IPS DF 6.9 (cell line): ENCODE results near the gene CORO1A.
"Not testable (repeated sequence)": the region's sequence is repeated elsewhere in the genome, so short reads cannot be mapped to it uniquely, and the experiment has no call there.

Source experiments
- DNase-seq: peaks from one replicate; pipeline ENCODE4 v3.0.0-alpha.2; 2013; ENCODE audit warnings: low read depth, low spot score
- H3K27ac ChIP-seq: one replicate; pipeline ENCODE4 v1.5.1; 2013; ENCODE audit warnings: low read length, control low read depth
- H3K27me3 ChIP-seq: 2 replicates; pipeline ENCODE4 v1.6.1; 2013; ENCODE audit warnings: mild to moderate bottlenecking, low read length; ENCODE audit not compliant: control insufficient read depth, insufficient read depth
- H3K36me3 ChIP-seq: 2 replicates; pipeline ENCODE4 v1.6.1; 2013; ENCODE audit warnings: low read length; ENCODE audit not compliant: control insufficient read depth, insufficient read depth
- H3K4me1 ChIP-seq: 2 replicates; pipeline ENCODE4 v1.6.1; 2013; ENCODE audit warnings: low read length; ENCODE audit not compliant: control insufficient read depth, insufficient read depth
- H3K4me3 ChIP-seq: 2 replicates; pipeline ENCODE4 v1.5.1; 2013; ENCODE audit warnings: mild to moderate bottlenecking, low read length
- H3K9me3 ChIP-seq: 2 replicates; pipeline ENCODE4 v1.6.1; 2013; ENCODE audit warnings: low read length, inconsistent platforms; ENCODE audit not compliant: control insufficient read depth, insufficient read depth
- WGBS: extraction: QIAGEN DNeasy Blood & Tissue Kit; methylation state at CpG from one replicate; pipeline ENCODE4 v1.1.7; 2013; ENCODE audit warnings: mixed read lengths, missing lambda C conversion rate; ENCODE audit not compliant: insufficient read length, insufficient coverage; 5-methylcytosine and 5-hydroxymethylcytosine counted together

The CORO1A gene

GRCh38 chr16:30170145-30170544, 13.3 kb upstream of the CORO1A start:
- H3K36me3 ChIP-seq, H3K27ac ChIP-seq: not testable (repeated sequence)
- WGBS, result no CpG with 5 or more reads among the region's 31 CpGs

GRCh38 chr16:30173054-30173453, 10.3 kb upstream of the CORO1A start:
- DNase-seq, result no peak
- no peaks in the 10 kb centered on the region for H3K9me3 ChIP-seq
- no CpG with 5 or more reads among the region's 7 CpGs for WGBS

More at GRCh38 chr16:30170145-30170544, 13.3 kb upstream of the CORO1A start:
- not testable (repeated sequence) for DNase-seq, H3K4me1 ChIP-seq, H3K9me3 ChIP-seq, H3K4me3 ChIP-seq, H3K27me3 ChIP-seq

GRCh38 chr16:30176876-30177275, 6.5 kb upstream of the CORO1A start:
- H3K27me3 ChIP-seq, H3K27ac ChIP-seq, H3K4me3 ChIP-seq, DNase-seq, H3K36me3 ChIP-seq, H3K9me3 ChIP-seq, H3K4me1 ChIP-seq: not testable (repeated sequence)
- WGBS, result no CpG with 5 or more reads among the region's 6 CpGs

More at GRCh38 chr16:30173054-30173453, 10.3 kb upstream of the CORO1A start:
- no peak overlapping the region for H3K27ac ChIP-seq
- H3K27me3 ChIP-seq, result no peaks in the 10 kb centered on the region
- no peaks in the 10 kb centered on the region for H3K36me3 ChIP-seq
- no peaks in the 10 kb centered on the region for H3K4me1 ChIP-seq
- no peak overlapping the region for H3K4me3 ChIP-seq

GRCh38 chr16:30179195-30179594, 4.2 kb upstream of the CORO1A start:
- no peak overlapping the region for H3K4me3 ChIP-seq
- WGBS, result no CpG with 5 or more reads among the region's 4 CpGs
- no peak for DNase-seq
- no peaks in the 10 kb centered on the region for H3K36me3 ChIP-seq
- H3K9me3 ChIP-seq, result no peaks in the 10 kb centered on the region
- no peak overlapping the region for H3K27ac ChIP-seq
- no peaks in the 10 kb centered on the region for H3K4me1 ChIP-seq
- H3K27me3 ChIP-seq, result no peaks in the 10 kb centered on the region

- no peaks in the 10 kb centered on the region for H3K27me3 ChIP-seq
- no peaks in the 10 kb centered on the region for H3K36me3 ChIP-seq
- DNase-seq, result no peak
- no peak overlapping the region for H3K27ac ChIP-seq
- H3K4me3 ChIP-seq, result no peak overlapping the region
- no peaks in the 10 kb centered on the region for H3K4me1 ChIP-seq
- no CpG with 5 or more reads among the region's 9 CpGs for WGBS
- no peaks in the 10 kb centered on the region for H3K9me3 ChIP-seq
Measured at GRCh38 chr16:30179931-30180330, 3.5 kb upstream of the CORO1A start.

- Histone ChIP-seq H3K27me3 (no peaks in the 10 kb centered on the region), H3K9me3 (no peaks in the 10 kb centered on the region), H3K36me3 (no peaks in the 10 kb centered on the region), H3K4me1 (no peaks in the 10 kb centered on the region), H3K27ac (no peak overlapping the region), H3K4me3 (no peak overlapping the region)
- WGBS, result no CpG with 5 or more reads among the region's 3 CpGs
- DNase-seq, result no peak
Measured at GRCh38 chr16:30180741-30181140, 2.7 kb upstream of the CORO1A start.

DNA sequence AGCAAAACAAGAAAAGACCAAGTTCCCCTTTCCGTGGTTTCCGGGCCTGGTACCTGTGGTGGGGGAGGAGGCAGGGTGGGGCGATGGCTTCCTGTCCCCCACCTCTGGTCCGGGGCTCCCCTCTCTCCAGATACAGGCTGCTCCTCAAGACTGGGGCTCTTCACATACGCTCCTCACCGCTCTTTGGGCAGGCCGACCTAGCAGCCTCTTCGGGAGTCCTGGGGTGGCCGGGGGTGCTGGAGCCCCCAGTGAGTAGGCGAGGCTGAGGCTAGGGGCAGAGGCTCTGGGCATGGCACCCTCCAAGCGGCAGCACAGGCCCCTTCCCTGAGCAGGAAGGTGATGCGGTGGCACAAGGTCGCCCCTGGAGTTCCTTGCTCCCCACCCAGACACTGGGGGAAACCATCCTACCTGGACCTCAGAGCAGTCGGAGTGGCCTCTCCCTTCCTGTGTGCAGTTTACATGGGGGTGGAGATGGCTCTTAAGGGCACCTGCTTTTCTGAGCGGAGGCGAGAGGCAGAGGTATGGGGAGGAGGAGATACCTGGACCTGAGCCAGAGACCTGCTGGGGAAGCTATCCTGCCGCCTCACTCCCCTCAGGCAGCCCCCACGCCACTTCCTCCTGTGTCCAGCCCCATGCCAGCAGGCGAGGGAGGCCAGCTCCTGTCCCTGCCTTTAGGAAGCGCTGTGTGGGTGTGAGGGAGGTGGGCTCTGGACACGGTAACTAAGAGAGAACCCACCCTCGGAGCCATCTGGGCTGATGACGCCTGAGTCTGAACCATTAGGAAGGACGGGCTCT, 891 bp downstream of the CORO1A start:
- Histone ChIP-seq H3K27me3 (no peaks in the 10 kb centered on the region), H3K27ac (no peak overlapping the region), H3K9me3 (no peaks in the 10 kb centered on the region), H3K36me3 (no peaks in the 10 kb centered on the region), H3K4me1 (no peaks in the 10 kb centered on the region), H3K4me3 (no peak overlapping the region; the same call in 1 of the 2 replicates)
- no CpG with 5 or more reads among the region's 24 CpGs for WGBS
- no peak for DNase-seq

DNA sequence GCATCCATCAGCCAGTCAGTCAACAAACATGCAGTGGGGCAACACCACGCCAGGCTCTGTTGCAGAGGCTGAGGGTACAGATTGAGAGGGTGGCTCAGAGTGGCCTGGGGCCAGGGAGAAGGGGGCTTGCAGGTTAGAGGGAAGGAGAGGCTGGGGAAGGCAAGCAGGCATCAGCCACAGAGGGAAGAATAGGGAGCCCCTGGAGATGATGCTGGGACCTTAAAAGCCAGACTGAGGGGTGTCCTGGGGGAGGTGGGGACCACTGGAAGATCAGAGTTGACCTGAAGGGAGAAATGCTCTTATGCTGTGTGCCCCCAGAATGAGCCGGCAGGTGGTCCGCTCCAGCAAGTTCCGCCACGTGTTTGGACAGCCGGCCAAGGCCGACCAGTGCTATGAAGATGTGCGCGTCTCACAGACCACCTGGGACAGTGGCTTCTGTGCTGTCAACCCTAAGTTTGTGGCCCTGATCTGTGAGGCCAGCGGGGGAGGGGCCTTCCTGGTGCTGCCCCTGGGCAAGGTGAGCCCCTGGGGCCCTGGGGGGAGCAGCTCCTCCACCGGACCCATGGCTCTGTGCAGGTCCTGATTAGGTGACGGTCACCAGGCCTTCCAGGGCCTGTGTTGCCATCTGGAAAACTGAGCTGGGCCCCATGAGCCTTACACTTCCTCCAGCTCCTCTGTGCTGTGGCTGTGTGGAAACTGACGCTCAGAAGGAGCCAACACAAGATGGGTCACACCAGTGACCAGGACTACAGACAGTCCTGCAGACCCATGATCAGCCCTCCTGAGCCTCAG, 1.7 kb downstream of the CORO1A start:
- Histone ChIP-seq H3K27me3 (no peaks in the 10 kb centered on the region), H3K27ac (no peak overlapping the region), H3K4me3 (no peak overlapping the region), H3K4me1 (no peaks in the 10 kb centered on the region), H3K9me3 (no peaks in the 10 kb centered on the region), H3K36me3 (no peaks in the 10 kb centered on the region)
- no CpG with 5 or more reads among the region's 13 CpGs for WGBS
- no peak for DNase-seq

- no peak overlapping the region for H3K4me3 ChIP-seq
- no peak overlapping the region for H3K27ac ChIP-seq
- no peak for DNase-seq
- H3K36me3 ChIP-seq, result no peaks in the 10 kb centered on the region
- no CpG with 5 or more reads among the region's 15 CpGs for WGBS
- H3K4me1 ChIP-seq, result no peaks in the 10 kb centered on the region
- H3K27me3 ChIP-seq, result no peaks in the 10 kb centered on the region
- H3K9me3 ChIP-seq, result no peaks in the 10 kb centered on the region
Measured at GRCh38 chr16:30185683-30186421, 2.5 kb downstream of the CORO1A start.

- no peak overlapping the region for H3K4me3 ChIP-seq
- H3K4me1 ChIP-seq, result no peaks in the 10 kb centered on the region
- WGBS, result no CpG with 5 or more reads among the region's 9 CpGs
- no peaks in the 10 kb centered on the region for H3K9me3 ChIP-seq
- H3K27ac ChIP-seq, result no peak overlapping the region
- no peaks in the 10 kb centered on the region for H3K27me3 ChIP-seq
- DNase-seq, result no peak
- no peaks in the 10 kb centered on the region for H3K36me3 ChIP-seq
Measured at GRCh38 chr16:30186444-30186781, 3.0 kb downstream of the CORO1A start.
